HG03469 (cell line): Measurements from ENCODE around the gene IL15RA.
A peak's percentile ranks its signal among the peaks of the same experiment; 100 is the strongest.
"Not testable (repeated sequence)": the region's sequence is repeated elsewhere in the genome, so short reads cannot be mapped to it uniquely, and the experiment has no call there.

Experiments used
- ATAC-seq: cut with Tn5 transposase; IDR thresholded peaks from one replicate; pipeline ENCODE4 v1.9.1; 2021; ENCODE audit warnings: mild to moderate bottlenecking, moderate library complexity, moderate number of reproducible peaks; ENCODE audit not compliant: unreplicated experiment

The IL15RA gene

GRCh38 chr10:5971315-5971832 is 6.0 kb downstream of the IL15RA start:
- peak; percentile 29 for ATAC-seq

- ATAC-seq, result no peak
These were observed 6.8 kb downstream of the IL15RA start for GRCh38 chr10:5970527-5970926.

- no peak for ATAC-seq
These were observed 7.3 kb downstream of the IL15RA start for GRCh38 chr10:5970066-5970465.

- ATAC-seq, result no peak
These were observed 8.5 kb downstream of the IL15RA start for GRCh38 chr10:5968681-5969453.

- no peak for ATAC-seq
These were observed 9.2 kb downstream of the IL15RA start for GRCh38 chr10:5968037-5968680.

- no peak for ATAC-seq
These were observed 12.1 kb downstream of the IL15RA start for GRCh38 chr10:5965266-5965665.

GRCh38 chr10:5964736-5965135 is 12.6 kb downstream of the IL15RA start:
- no peak for ATAC-seq

- ATAC-seq, result no peak
These were observed 13.8 kb downstream of the IL15RA start for GRCh38 chr10:5963591-5963990.

GRCh38 chr10:5963071-5963470 is 14.3 kb downstream of the IL15RA start:
- no peak for ATAC-seq

- not testable (repeated sequence) for ATAC-seq
These were observed 14.9 kb downstream of the IL15RA start for GRCh38 chr10:5962358-5962940.

- no peak for ATAC-seq
These were observed 15.8 kb downstream of the IL15RA start for GRCh38 chr10:5961405-5962100.

- ATAC-seq, result not testable (repeated sequence)
These were observed 16.4 kb downstream of the IL15RA start for GRCh38 chr10:5960973-5961275.

GRCh38 chr10:5960070-5960972 is 17.0 kb downstream of the IL15RA start:
- ATAC-seq, result no peak

GRCh38 chr10:5959581-5960069 is 17.7 kb downstream of the IL15RA start:
- no peak for ATAC-seq

GRCh38 chr10:5959142-5959541 is 18.2 kb downstream of the IL15RA start:
- ATAC-seq, result no peak

- no peak for ATAC-seq
These were observed 18.7 kb downstream of the IL15RA start for GRCh38 chr10:5958675-5959074.

GRCh38 chr10:5958077-5958476 is 19.3 kb downstream of the IL15RA start:
- no peak for ATAC-seq

GRCh38 chr10:5956146-5956936 is 21.0 kb downstream of the IL15RA start:
- no peak for ATAC-seq

- no peak for ATAC-seq
These were observed 23.7 kb downstream of the IL15RA start for GRCh38 chr10:5953676-5954075.
